ENCODE data around the gene IL2. TPM values are rescaled to one million over a fixed set of nuclear protein-coding genes. Genes with fewer than 3 reads are reported as not detected.

IL2 gene
- total RNA-seq (2022) (not detected in 2 replicates), Bru-seq, nascent RNA (percentile 11 among the genes with signal in this experiment), BruChase-seq, experiment 1, labeled RNA remaining after a 2-hour chase (not detected), BruChase-seq, experiment 2, labeled RNA remaining after a 6-hour chase (not detected)
- long read RNA-seq, result 0 reads

DNA sequence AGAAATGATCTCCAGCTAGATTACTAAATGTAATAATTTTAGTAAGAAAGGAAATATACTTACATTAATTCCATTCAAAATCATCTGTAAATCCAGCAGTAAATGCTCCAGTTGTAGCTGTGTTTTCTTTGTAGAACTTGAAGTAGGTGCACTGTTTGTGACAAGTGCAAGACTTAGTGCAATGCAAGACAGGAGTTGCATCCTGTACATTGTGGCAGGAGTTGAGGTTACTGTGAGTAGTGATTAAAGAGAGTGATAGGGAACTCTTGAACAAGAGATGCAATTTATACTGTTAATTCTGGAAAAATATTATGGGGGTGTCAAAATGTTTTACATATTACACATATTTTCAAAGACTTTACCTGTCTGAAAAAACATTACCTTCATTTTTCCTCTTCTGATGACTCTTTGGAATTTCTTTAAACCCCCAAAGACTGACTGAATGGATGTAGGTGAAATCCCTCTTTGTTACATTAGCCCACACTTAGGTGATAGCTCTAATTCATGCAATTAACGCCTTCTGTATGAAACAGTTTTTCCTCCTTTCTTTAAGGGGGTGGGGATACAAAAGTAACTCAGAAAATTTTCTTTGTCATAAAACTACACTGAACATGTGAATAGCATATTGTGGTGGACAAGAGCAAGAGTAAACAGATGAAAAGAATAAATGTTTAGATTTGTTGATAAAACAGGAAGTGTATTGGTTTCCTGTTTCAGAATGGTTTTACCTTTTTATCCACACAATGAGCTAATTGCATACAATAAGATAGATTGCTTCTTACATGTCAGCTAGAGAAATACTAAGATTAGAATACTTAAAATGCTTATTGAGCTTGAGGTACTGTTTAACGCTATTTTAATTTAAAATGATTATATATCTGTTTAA, at the start of gene IL2:
TSS of gene IL2 (minus strand) at position 495 of the 886 bp plus-strand sequence. CDS start at position 210, 285 bp downstream.
- intact Hi-C loops (cut with micrococcal nuclease; ENCODE audit: unreplicated experiment), result no loop called here
- Histone ChIP-seq H3K4me3 (ENCODE audit: low read depth, low read length) (no peak within 1 kb of the TSS), H3K4me1 (no peaks in the 10 kb centered on the region), H3K9me3 (no peaks in the 10 kb centered on the region), H3K36me3 (ENCODE audit: control insufficient read depth, insufficient read depth, low read length) (no peaks in the 10 kb centered on the region), H3K27me3 (replicated peaks; ENCODE audit: control insufficient read depth, insufficient read depth, low read length) (no peaks in the 10 kb centered on the region)
- Mint-ChIP-seq H3K9me3 (ENCODE audit: unreplicated experiment) (no peaks in the 10 kb centered on the region), H3K4me1 (ENCODE audit: low read depth, unreplicated experiment) (no peaks in the 10 kb centered on the region), H3K27ac (ENCODE audit: unreplicated experiment) (no peak within 1 kb of the TSS), H3K36me3 (ENCODE audit: insufficient read depth, unreplicated experiment) (no peaks in the 10 kb centered on the region), H3K4me3 (ENCODE audit: unreplicated experiment) (no peak within 1 kb of the TSS), H3K27me3 (ENCODE audit: insufficient read depth, unreplicated experiment) (no peaks in the 10 kb centered on the region)
- ChIA-PET POLR2A (no interaction called here), CTCF (no interaction called here)
- TF ChIP-seq, protein P1, sequence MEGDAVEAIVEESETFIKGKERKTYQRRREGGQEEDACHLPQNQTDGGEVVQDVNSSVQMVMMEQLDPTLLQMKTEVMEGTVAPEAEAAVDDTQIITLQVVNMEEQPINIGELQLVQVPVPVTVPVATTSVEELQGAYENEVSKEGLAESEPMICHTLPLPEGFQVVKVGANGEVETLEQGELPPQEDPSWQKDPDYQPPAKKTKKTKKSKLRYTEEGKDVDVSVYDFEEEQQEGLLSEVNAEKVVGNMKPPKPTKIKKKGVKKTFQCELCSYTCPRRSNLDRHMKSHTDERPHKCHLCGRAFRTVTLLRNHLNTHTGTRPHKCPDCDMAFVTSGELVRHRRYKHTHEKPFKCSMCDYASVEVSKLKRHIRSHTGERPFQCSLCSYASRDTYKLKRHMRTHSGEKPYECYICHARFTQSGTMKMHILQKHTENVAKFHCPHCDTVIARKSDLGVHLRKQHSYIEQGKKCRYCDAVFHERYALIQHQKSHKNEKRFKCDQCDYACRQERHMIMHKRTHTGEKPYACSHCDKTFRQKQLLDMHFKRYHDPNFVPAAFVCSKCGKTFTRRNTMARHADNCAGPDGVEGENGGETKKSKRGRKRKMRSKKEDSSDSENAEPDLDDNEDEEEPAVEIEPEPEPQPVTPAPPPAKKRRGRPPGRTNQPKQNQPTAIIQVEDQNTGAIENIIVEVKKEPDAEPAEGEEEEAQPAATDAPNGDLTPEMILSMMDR (IDR thresholded peaks at IDR 0.05; ENCODE audit: insufficient read depth in 1 of 2, low read depth in 1 of 2, low read length in 1 of 2, severe bottlenecking in 1 of 2, unreplicated experiment in 1 of 2), result no peak
- DNase-seq, result no peak
- BruUV-seq (replicated peaks), result no TSS peak

DNA sequence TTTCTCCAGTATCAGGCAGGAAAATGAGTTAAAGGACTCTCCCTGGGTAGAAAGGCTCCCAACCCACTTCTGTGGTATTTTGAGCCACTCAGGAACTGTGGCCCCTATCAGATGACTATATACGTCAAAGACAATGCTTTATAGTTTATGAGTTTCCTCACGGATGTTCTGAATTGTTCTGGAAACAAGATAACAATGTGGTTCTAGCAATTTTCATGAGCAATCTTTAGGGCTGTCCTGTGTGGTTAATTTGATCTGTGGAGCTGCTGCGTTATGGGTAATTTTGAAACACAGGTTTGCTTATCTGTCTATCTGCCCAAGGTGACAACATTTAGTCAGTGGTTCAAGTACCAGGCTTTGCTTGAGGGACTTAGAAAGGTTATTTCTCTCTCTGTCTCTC, 46.7 kb upstream of the IL2 start:
- Mint-ChIP-seq H3K27me3 (ENCODE audit: insufficient read depth, unreplicated experiment) (no peaks in the 10 kb centered on the region), H3K36me3 (ENCODE audit: insufficient read depth, unreplicated experiment) (no peaks in the 10 kb centered on the region), H3K4me1 (ENCODE audit: low read depth, unreplicated experiment) (no peaks in the 10 kb centered on the region), H3K9me3 (ENCODE audit: unreplicated experiment) (no peaks in the 10 kb centered on the region), H3K4me3 (ENCODE audit: unreplicated experiment) (no peak overlapping the region), H3K27ac (ENCODE audit: unreplicated experiment) (no peak overlapping the region)
- Histone ChIP-seq H3K36me3 (ENCODE audit: control insufficient read depth, insufficient read depth, low read length) (no peaks in the 10 kb centered on the region), H3K4me1 (peaks cover 6% of the 10 kb centered on the region; the same call in 1 of the 2 replicates), H3K9me3 (0 out of 2 replicates have a peak, but pooled peaks cover 3% of the 10 kb centered on the region), H3K27me3 (replicated peaks; ENCODE audit: control insufficient read depth, insufficient read depth, low read length) (no peaks in the 10 kb centered on the region), H3K4me3 (ENCODE audit: low read depth, low read length) (no peak overlapping the region)
- intact Hi-C loops (cut with micrococcal nuclease; ENCODE audit: unreplicated experiment), result no loop called here
- TF ChIP-seq, protein P1 (IDR thresholded peaks at IDR 0.05; ENCODE audit: insufficient read depth in 1 of 2, low read depth in 1 of 2, low read length in 1 of 2, severe bottlenecking in 1 of 2, unreplicated experiment in 1 of 2), result no peak
- BruUV-seq (replicated peaks), result no TSS peak
- no peak for DNase-seq
- ChIA-PET POLR2A (no interaction called here), CTCF (no interaction called here)

DNA sequence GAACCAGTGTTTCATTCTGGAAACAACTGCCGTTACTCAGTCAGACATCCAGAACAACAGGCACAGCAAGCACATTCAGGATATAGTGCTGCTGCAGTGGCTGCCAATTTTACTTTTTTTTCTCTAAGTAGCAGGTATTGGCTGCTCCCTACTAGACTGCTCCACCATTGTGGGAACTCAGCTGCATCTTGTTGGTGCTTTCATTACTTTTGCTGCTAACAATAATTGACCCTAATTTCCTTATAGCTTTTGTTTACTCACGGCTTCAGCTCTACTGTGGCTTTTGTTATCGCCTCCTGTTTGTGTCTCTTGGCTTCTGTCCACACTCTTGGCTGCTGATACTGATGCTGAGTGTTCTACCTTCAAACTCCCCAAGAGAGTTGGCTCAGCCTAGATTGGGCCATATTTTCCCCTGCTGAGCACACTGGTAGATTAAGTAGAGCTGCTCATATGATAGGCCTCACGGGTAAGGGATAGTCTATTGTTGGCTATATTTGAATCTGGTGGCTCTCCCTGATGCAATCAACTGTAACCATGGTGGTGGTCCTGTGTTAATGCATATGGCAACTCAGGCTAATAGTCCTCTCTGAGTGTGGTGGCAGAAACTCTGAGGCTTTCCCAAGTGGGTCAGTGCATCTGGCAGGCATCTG, 44.5 kb upstream of the IL2 start:
- Mint-ChIP-seq H3K9me3 (ENCODE audit: unreplicated experiment) (peaks cover 2% of the 10 kb centered on the region), H3K27me3 (ENCODE audit: insufficient read depth, unreplicated experiment) (no peaks in the 10 kb centered on the region), H3K4me3 (ENCODE audit: unreplicated experiment) (no peak overlapping the region), H3K36me3 (ENCODE audit: insufficient read depth, unreplicated experiment) (no peaks in the 10 kb centered on the region), H3K4me1 (ENCODE audit: low read depth, unreplicated experiment) (no peaks in the 10 kb centered on the region), H3K27ac (ENCODE audit: unreplicated experiment) (no peak overlapping the region)
- POLR2A ChIA-PET, result no interaction called here
- no peaks in the 10 kb centered on the region for H3K36me3 ChIP-seq (ENCODE audit: control insufficient read depth, insufficient read depth, low read length)
- TF ChIP-seq, protein P1 (IDR thresholded peaks at IDR 0.05; ENCODE audit: insufficient read depth in 1 of 2, low read depth in 1 of 2, low read length in 1 of 2, severe bottlenecking in 1 of 2, unreplicated experiment in 1 of 2), result no peak
- no peak for DNase-seq
- no peak overlapping the region for H3K4me3 ChIP-seq (ENCODE audit: low read depth, low read length)
- BruUV-seq (replicated peaks), result no TSS peak
- no peaks in the 10 kb centered on the region for H3K27me3 ChIP-seq (replicated peaks; ENCODE audit: control insufficient read depth, insufficient read depth, low read length)
- intact Hi-C loops (cut with micrococcal nuclease; ENCODE audit: unreplicated experiment), result no loop called here
- CTCF ChIA-PET, result no interaction called here
- no peaks in the 10 kb centered on the region for H3K4me1 ChIP-seq
- H3K9me3 ChIP-seq, result no peaks in the 10 kb centered on the region

Measured in Caco-2 (cell line).